HepG2 (cell line): ENCODE results near the gene SERPINA3. TPM values are rescaled to one million over a fixed set of nuclear protein-coding genes. Genes with fewer than 3 reads are reported as not detected.

Source experiments
- AGO1 ChIP-seq: fragments of 200-400 bp; formaldehyde crosslinking; IDR thresholded peaks from 2 replicates; pipeline ENCODE4 v1.6.1; 2017; ENCODE audit warnings: mild to moderate bottlenecking, low read depth, low read length, moderate library complexity; ENCODE audit not compliant: poor library complexity, severe bottlenecking
- DNMT1 ChIP-seq: sonication (generic); formaldehyde crosslinking; IDR thresholded peaks from 2 replicates; pipeline ENCODE4 v1.5.1; 2020; ENCODE audit warnings: mild to moderate bottlenecking, missing genetic modification reagents
- FOXO1 ChIP-seq: sonication (generic); formaldehyde crosslinking; IDR thresholded peaks from 2 replicates; pipeline ENCODE4 v1.4.0; 2020; ENCODE audit warnings: missing genetic modification reagents
- HNF1B ChIP-seq: sonication (generic); formaldehyde crosslinking; IDR thresholded peaks from 2 replicates; pipeline ENCODE4 v1.5.1; 2020; ENCODE audit warnings: mild to moderate bottlenecking, moderate library complexity, missing genetic modification reagents
- NFIB ChIP-seq: sonication (generic); formaldehyde crosslinking; IDR thresholded peaks from 2 replicates; pipeline ENCODE4 v1.9.0; 2021; ENCODE audit warnings: missing genetic modification reagents, mild to moderate bottlenecking, borderline replicate concordance
- POLR2G ChIP-seq: fragments of 200-400 bp; formaldehyde crosslinking; IDR thresholded peaks from 2 replicates; pipeline ENCODE4 v1.6.1; 2018; ENCODE audit warnings: mild to moderate bottlenecking, low read depth, low read length, moderate library complexity
- PRMT3 ChIP-seq: sonication (generic); formaldehyde crosslinking; IDR thresholded peaks from 2 replicates; pipeline ENCODE4 v1.8.1; 2022; ENCODE audit warnings: low read depth, mild to moderate bottlenecking, moderate library complexity, missing genetic modification reagents, borderline replicate concordance
- SPEN ChIP-seq: sonication (generic); formaldehyde crosslinking; IDR thresholded peaks from 2 replicates; pipeline ENCODE4 v1.5.1; 2020; ENCODE audit warnings: low read depth, mild to moderate bottlenecking, missing genetic modification reagents
- STAT5B ChIP-seq: sonication (generic); formaldehyde crosslinking; IDR thresholded peaks from 2 replicates; pipeline ENCODE4 v1.4.0; 2020; ENCODE audit warnings: missing genetic modification reagents
- ZBTB1 ChIP-seq: sonication (generic); formaldehyde crosslinking; IDR thresholded peaks from 2 replicates; pipeline ENCODE4 v1.4.0; 2020; ENCODE audit warnings: missing genetic modification reagents, borderline replicate concordance
- ZEB1 ChIP-seq: IDR thresholded peaks from 2 replicates; pipeline ENCODE4 v1.6.1; 2012; ENCODE audit warnings: mild to moderate bottlenecking, low read depth, inconsistent platforms; ENCODE audit not compliant: insufficient replicate concordance
- ZFP82 ChIP-seq: sonication (generic); formaldehyde crosslinking; IDR thresholded peaks from 2 replicates; pipeline ENCODE4 v1.5.1; 2020; ENCODE audit warnings: mild to moderate bottlenecking, missing genetic modification reagents, borderline replicate concordance
- ZNF138 ChIP-seq: sonication (generic); formaldehyde crosslinking; IDR thresholded peaks from 2 replicates; pipeline ENCODE4 v1.5.0; 2020; ENCODE audit warnings: mild to moderate bottlenecking, low read depth, missing genetic modification reagents
- ZNF362 ChIP-seq: sonication (generic); formaldehyde crosslinking; IDR thresholded peaks from 2 replicates; pipeline ENCODE4 v1.4.0; 2020; ENCODE audit warnings: missing genetic modification reagents, mild to moderate bottlenecking, borderline replicate concordance
- ZNF414 ChIP-seq: sonication (generic); formaldehyde crosslinking; IDR thresholded peaks from 2 replicates; pipeline ENCODE4 v1.5.0; 2020; ENCODE audit warnings: missing genetic modification reagents
- ZNF503 ChIP-seq: sonication (generic); formaldehyde crosslinking; IDR thresholded peaks from 2 replicates; pipeline ENCODE4 v1.4.0; 2020; ENCODE audit warnings: missing genetic modification reagents
- ZNF510 ChIP-seq: sonication (generic); formaldehyde crosslinking; IDR thresholded peaks from 2 replicates; pipeline ENCODE4 v1.4.0; 2020; ENCODE audit warnings: low read depth, mild to moderate bottlenecking, missing genetic modification reagents
- ZNF512 ChIP-seq: sonication (generic); formaldehyde crosslinking; IDR thresholded peaks from 2 replicates; pipeline ENCODE4 v1.4.0; 2020; ENCODE audit warnings: mild to moderate bottlenecking, missing genetic modification reagents
- ZNF841 ChIP-seq: sonication (generic); formaldehyde crosslinking; IDR thresholded peaks from 2 replicates; pipeline ENCODE4 v1.8.1; 2023; ENCODE audit warnings: missing genetic modification reagents, borderline replicate concordance
- ZNF891 ChIP-seq: sonication (generic); formaldehyde crosslinking; IDR thresholded peaks from 2 replicates; pipeline ENCODE4 v1.5.0; 2020; ENCODE audit warnings: mild to moderate bottlenecking, missing genetic modification reagents
- polyA plus RNA-seq, 8 experiments: library from polyadenylated mRNA; depleted of rRNA in 3 of 8; stranded (reverse) in 7 of 8; unstranded in 1 of 8; fragments of >200 nt; fragmentation: Illumina TruSeq in 4 of 8; extraction: Trizol in 4 of 8; gene quantifications; 2 replicates each; pipeline versions ENCODE4 v1.2.1 to v1.2.3, GENCODE V29; 2011 to 2016; ENCODE audit warnings: low read depth in 4 of 8, missing spikeins in 1 of 8, mixed read lengths in 1 of 8; ENCODE audit not compliant: insufficient read depth in 1 of 8
- total RNA-seq, 5 experiments: library from RNA; depleted of rRNA; stranded (reverse); fragments of >200 nt; fragmentation: Illumina TruSeq; extraction: Trizol; gene quantifications; 2 replicates each; pipeline ENCODE4 v1.2.3, GENCODE V29; 2016; ENCODE audit warnings: low read depth in 1 of 5

Gene SERPINA3
- total and polyA plus RNA-seq, 2 of the 13 experiments (the other 11 are each of a cell fraction or from before 2014, with no cell fraction given): 825 to 2,200 TPM

GRCh38 chr14:94612580-94613554 lies 676 bp downstream of the SERPINA3 start (continued):
- TF ChIP-seq HNF1B (0 out of 2 replicates have a peak, but pooled peaks have one; percentile 2), ZNF503 (CRISPR knock-in tag) (no peak), STAT5B (CRISPR knock-in tag) (no peak), ZFP82 (CRISPR knock-in tag) (0 out of 2 replicates have a peak, but pooled peaks have one; percentile 45), NFIB (CRISPR knock-in tag) (no peak), ZNF510 (CRISPR knock-in tag) (no peak), ZNF841 (CRISPR knock-in tag) (no peak), ZBTB1 (CRISPR knock-in tag) (no peak), ZNF512 (peak; percentile 71; the same call in 1 of the 2 replicates), FOXO1 (CRISPR knock-in tag) (no peak; the same call in 1 of the 2 replicates), PRMT3 (CRISPR knock-in tag) (no peak), SPEN (CRISPR knock-in tag) (no peak), ZNF138 (CRISPR knock-in tag) (no peak), ZNF891 (CRISPR knock-in tag) (0 out of 2 replicates have a peak, but pooled peaks have one; percentile 34), ZNF414 (CRISPR knock-in tag) (no peak), ZEB1 (peak; percentile 12), DNMT1 (CRISPR knock-in tag) (no peak), POLR2G (peak; percentile 86), ZNF362 (CRISPR knock-in tag) (no peak), AGO1 (no peak)
